ENCODE measurements around the gene DIO3. TPM values are rescaled to one million over a fixed set of nuclear protein-coding genes. Genes with fewer than 3 reads are reported as not detected.

The DIO3 gene
- total RNA-seq, 1 donor from 2014 or later, result not detected

DNA sequence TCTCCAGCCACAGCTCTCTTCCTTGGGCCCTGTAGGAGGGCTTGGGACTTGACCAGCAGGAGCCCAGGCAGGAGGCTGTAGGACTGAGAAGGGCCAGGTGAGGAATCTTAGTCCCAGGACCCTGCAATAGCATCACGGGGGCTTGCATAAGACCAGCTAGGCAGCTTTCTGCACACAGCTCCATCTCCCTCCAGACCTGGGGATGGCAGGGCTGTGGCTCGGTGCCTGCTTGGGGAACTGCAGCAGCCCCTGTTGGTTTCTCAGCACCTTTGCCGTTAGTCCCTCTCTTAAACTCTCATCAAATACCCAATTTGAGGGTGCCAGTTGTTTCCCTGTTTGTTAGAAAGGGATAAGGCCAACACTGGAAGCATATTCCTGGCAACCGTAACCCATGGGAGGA lies 14.3 kb downstream of the DIO3 start:
- DNase-seq, result no peak
- Mint-ChIP-seq H3K27ac (ENCODE audit: unreplicated experiment) (no peak overlapping the region), H3K4me3 (ENCODE audit: unreplicated experiment) (no peak overlapping the region), H3K9me3 (ENCODE audit: unreplicated experiment) (peaks cover 5% of the 10 kb centered on the region), H3K27me3 (ENCODE audit: unreplicated experiment) (peaks cover 8% of the 10 kb centered on the region), H3K36me3 (ENCODE audit: unreplicated experiment) (no peaks in the 10 kb centered on the region), H3K4me1 (ENCODE audit: low read depth, unreplicated experiment) (no peaks in the 10 kb centered on the region)
- TF ChIP-seq, protein P1, sequence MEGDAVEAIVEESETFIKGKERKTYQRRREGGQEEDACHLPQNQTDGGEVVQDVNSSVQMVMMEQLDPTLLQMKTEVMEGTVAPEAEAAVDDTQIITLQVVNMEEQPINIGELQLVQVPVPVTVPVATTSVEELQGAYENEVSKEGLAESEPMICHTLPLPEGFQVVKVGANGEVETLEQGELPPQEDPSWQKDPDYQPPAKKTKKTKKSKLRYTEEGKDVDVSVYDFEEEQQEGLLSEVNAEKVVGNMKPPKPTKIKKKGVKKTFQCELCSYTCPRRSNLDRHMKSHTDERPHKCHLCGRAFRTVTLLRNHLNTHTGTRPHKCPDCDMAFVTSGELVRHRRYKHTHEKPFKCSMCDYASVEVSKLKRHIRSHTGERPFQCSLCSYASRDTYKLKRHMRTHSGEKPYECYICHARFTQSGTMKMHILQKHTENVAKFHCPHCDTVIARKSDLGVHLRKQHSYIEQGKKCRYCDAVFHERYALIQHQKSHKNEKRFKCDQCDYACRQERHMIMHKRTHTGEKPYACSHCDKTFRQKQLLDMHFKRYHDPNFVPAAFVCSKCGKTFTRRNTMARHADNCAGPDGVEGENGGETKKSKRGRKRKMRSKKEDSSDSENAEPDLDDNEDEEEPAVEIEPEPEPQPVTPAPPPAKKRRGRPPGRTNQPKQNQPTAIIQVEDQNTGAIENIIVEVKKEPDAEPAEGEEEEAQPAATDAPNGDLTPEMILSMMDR (IDR thresholded peaks at IDR 0.05; ENCODE audit: partially characterized antibody, unreplicated experiment), result no peak

DNA sequence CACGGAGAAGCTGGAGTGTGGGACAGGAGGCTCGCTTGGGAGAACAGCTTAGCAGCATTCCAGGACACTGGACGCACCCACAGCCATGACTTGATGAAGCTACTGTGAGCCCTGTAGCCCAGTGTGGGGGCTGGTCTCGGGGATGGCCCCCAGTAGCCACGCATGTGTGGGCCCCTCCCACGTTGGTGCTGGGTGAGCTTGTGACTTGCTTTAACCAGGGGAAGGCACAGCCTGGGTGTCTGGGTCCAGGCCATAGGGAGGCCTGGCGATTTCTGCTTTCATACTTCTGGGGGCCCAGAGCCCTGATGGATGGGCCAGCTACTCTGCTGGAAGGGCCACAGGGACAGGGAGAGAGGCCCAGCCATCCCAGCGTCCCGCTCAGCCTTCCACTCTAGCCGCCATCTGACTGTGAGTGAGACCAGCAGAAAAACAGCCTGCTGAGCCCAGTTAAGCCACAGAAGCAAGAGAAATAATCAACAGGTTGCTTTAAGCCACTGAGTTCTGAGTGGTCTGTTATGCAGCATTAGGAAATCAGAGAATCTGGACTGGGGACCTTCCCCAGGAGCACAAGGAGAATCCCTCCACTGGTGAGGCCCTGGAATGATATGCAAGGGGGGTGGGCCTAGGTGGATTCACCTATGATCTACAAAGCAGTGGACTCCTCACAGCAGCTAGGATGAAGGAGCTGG lies 16.1 kb downstream of the DIO3 start:
- TF ChIP-seq, protein P1 (IDR thresholded peaks at IDR 0.05; ENCODE audit: partially characterized antibody, unreplicated experiment), result no peak
- Mint-ChIP-seq H3K4me1 (ENCODE audit: low read depth, unreplicated experiment) (no peaks in the 10 kb centered on the region), H3K4me3 (ENCODE audit: unreplicated experiment) (no peak overlapping the region), H3K9me3 (ENCODE audit: unreplicated experiment) (peaks cover 2% of the 10 kb centered on the region), H3K27me3 (ENCODE audit: unreplicated experiment) (peaks cover 6% of the 10 kb centered on the region), H3K27ac (ENCODE audit: unreplicated experiment) (no peak overlapping the region), H3K36me3 (ENCODE audit: unreplicated experiment) (no peaks in the 10 kb centered on the region)
- no peak for DNase-seq

DNA sequence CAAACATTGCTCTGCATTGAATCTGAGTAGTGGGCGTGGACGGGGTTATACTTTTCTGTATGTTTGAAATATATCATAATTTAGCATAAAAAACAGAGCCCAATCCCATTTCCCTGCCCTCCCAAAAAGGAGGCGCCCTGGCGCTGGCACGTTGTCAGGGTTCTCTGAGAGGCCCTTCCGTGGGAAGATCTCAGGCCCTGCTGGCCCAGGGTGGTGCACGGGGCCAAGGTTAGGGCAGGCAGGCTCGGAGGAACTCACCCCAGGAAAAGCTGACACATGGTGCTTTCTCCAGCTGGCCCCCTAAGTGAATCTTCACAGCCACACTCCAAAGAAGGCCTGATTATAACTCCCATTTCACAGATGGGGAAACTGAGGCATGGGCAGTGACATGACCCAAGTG lies 17.2 kb downstream of the DIO3 start:
- peaks cover 6% of the 10 kb centered on the region for H3K27me3 Mint-ChIP-seq (ENCODE audit: unreplicated experiment)
- H3K36me3 Mint-ChIP-seq (ENCODE audit: unreplicated experiment), result no peaks in the 10 kb centered on the region
- TF ChIP-seq, protein P1 (IDR thresholded peaks at IDR 0.05; ENCODE audit: partially characterized antibody, unreplicated experiment), result no peak
- H3K9me3 Mint-ChIP-seq (ENCODE audit: unreplicated experiment), result peaks cover 2% of the 10 kb centered on the region
- DNase-seq, result no peak
- no peak overlapping the region for H3K27ac Mint-ChIP-seq (ENCODE audit: unreplicated experiment)
- H3K4me3 Mint-ChIP-seq (ENCODE audit: unreplicated experiment), result no peak overlapping the region
- no peaks in the 10 kb centered on the region for H3K4me1 Mint-ChIP-seq (ENCODE audit: low read depth, unreplicated experiment)

DNA sequence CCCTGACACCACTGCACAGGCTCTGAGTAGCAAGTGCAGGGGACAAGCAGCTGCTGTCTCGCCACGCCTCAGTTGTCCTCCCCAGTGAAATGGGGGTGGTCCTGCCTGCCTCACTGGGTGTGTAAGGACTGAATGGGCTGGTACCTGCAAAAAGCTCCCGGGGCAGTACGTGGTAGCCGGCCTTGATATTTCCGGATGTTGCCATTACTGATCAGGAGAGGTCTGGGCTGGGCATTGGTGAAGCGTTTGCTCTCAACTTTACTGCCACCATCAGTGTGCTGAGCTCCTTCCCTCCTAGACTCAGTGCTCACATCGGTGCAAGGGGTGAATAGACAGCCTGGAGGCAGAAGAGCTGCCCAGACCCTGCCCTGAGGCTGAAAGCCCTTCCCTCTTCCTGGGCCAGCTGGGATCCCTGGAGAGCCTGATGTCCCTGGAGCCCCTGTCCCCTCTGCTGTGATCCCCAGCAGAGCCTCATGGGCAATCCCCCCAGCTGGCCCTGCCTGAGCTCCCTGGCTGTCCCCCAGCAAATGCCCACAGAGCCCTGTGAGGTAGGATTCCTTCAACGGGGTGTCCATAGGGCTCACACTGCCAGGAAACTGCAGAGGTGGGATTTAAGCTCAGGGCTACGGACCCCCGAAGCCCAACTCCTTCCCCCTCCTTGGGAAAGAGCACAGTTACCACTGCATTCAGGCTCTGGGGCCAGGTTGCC lies 18.2 kb downstream of the DIO3 start:
- no peak overlapping the region for H3K4me3 Mint-ChIP-seq (ENCODE audit: unreplicated experiment)
- TF ChIP-seq, protein P1 (IDR thresholded peaks at IDR 0.05; ENCODE audit: partially characterized antibody, unreplicated experiment), result no peak
- H3K27me3 Mint-ChIP-seq (ENCODE audit: unreplicated experiment), result peaks cover 6% of the 10 kb centered on the region
- H3K36me3 Mint-ChIP-seq (ENCODE audit: unreplicated experiment), result no peaks in the 10 kb centered on the region
- peaks cover 2% of the 10 kb centered on the region for H3K9me3 Mint-ChIP-seq (ENCODE audit: unreplicated experiment)
- no peak overlapping the region for H3K27ac Mint-ChIP-seq (ENCODE audit: unreplicated experiment)
- no peaks in the 10 kb centered on the region for H3K4me1 Mint-ChIP-seq (ENCODE audit: low read depth, unreplicated experiment)
- no peak for DNase-seq

DNA sequence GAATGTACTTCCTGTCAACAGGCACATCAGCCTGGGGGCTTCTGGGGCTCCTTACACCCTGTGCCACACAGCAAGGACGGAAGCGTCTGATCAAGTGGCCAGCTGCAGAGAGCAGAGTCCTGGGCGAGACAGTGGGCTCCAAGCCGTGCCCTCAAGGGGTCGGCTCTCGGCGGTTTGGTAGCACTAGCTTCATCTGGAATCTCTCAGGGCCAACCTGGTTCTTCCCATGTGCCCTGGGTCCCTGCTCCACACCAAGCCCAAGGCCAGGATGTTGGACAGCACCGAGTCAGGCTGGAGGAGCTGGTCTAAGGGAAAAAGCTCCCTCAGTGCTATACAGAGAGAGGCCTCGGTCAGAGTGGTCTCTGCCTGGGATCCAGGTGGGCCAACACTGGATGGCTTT lies 20.5 kb downstream of the DIO3 start:
- Mint-ChIP-seq H3K27me3 (ENCODE audit: unreplicated experiment) (peaks cover 6% of the 10 kb centered on the region), H3K27ac (ENCODE audit: unreplicated experiment) (no peak overlapping the region), H3K36me3 (ENCODE audit: unreplicated experiment) (no peaks in the 10 kb centered on the region), H3K4me1 (ENCODE audit: low read depth, unreplicated experiment) (peaks cover 4% of the 10 kb centered on the region), H3K4me3 (ENCODE audit: unreplicated experiment) (no peak overlapping the region), H3K9me3 (ENCODE audit: unreplicated experiment) (peaks cover 9% of the 10 kb centered on the region)
- no peak for DNase-seq
- TF ChIP-seq, protein P1 (IDR thresholded peaks at IDR 0.05; ENCODE audit: partially characterized antibody, unreplicated experiment), result no peak

All from glutamatergic neuron (in vitro differentiated cells).